Subcutaneous adipose tissue (tissue), 4 donors: ENCODE measurements around the gene UVRAG. TPM values are rescaled to one million over a fixed set of nuclear protein-coding genes. Genes with fewer than 3 reads are reported as not detected.

Experiments used
- CTCF ChIP-seq: fragments of 450-650 bp; IDR thresholded peaks from one replicate; pipeline ENCODE4 v1.5.1; 2016; ENCODE audit warnings: low read depth, mild to moderate bottlenecking, control low read depth, antibody characterized with exemption, moderate library complexity
- total RNA-seq, 4 donors: library from RNA; depleted of rRNA; stranded (reverse); fragments of >200 nt; gene quantifications; one replicate each; pipeline ENCODE4 v1.1.0, GENCODE V29; 2016

The UVRAG gene
- total RNA-seq, 4 donors from 2014 or later = 59.7 to 108 (median 93.7) TPM

- TF ChIP-seq CTCF = no peak
Measured at GRCh38 chr11:75820645-75821044, 5.6 kb downstream of the UVRAG start.

GRCh38 chr11:75821202-75821601, 6.2 kb downstream of the UVRAG start:
- no peak for TF ChIP-seq CTCF

GRCh38 chr11:75822541-75822940, 7.5 kb downstream of the UVRAG start:
- no peak for TF ChIP-seq CTCF

GRCh38 chr11:75823415-75823814, 8.4 kb downstream of the UVRAG start:
- no peak for TF ChIP-seq CTCF

GRCh38 chr11:75823946-75824345, 8.9 kb downstream of the UVRAG start:
- no peak for TF ChIP-seq CTCF

- no peak for TF ChIP-seq CTCF
Measured at GRCh38 chr11:75826461-75827230, 11.6 kb downstream of the UVRAG start.

- no peak for TF ChIP-seq CTCF
Measured at GRCh38 chr11:75827562-75827961, 12.6 kb downstream of the UVRAG start.
